Measurements from ENCODE around the gene STRN4.

GRCh38 chr19:46717716-46718143, 28.5 kb downstream of the STRN4 start:
- TF ChIP-seq, protein P1, sequence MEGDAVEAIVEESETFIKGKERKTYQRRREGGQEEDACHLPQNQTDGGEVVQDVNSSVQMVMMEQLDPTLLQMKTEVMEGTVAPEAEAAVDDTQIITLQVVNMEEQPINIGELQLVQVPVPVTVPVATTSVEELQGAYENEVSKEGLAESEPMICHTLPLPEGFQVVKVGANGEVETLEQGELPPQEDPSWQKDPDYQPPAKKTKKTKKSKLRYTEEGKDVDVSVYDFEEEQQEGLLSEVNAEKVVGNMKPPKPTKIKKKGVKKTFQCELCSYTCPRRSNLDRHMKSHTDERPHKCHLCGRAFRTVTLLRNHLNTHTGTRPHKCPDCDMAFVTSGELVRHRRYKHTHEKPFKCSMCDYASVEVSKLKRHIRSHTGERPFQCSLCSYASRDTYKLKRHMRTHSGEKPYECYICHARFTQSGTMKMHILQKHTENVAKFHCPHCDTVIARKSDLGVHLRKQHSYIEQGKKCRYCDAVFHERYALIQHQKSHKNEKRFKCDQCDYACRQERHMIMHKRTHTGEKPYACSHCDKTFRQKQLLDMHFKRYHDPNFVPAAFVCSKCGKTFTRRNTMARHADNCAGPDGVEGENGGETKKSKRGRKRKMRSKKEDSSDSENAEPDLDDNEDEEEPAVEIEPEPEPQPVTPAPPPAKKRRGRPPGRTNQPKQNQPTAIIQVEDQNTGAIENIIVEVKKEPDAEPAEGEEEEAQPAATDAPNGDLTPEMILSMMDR (IDR thresholded peaks at IDR 0.05): no peak
- no peak for TF ChIP-seq EZH2 (IDR thresholded peaks at IDR 0.05; ENCODE audit: borderline replicate concordance, insufficient read depth, low read depth, low read length, poor library complexity, severe bottlenecking)
